GM18951 (cell line): Measurements from ENCODE around the gene FECH.
"Not testable (repeated sequence)": the region's sequence is repeated elsewhere in the genome, so short reads cannot be mapped to it uniquely, and the experiment has no call there.

Experiments
- POLR2A ChIP-seq: IDR thresholded peaks from 4 replicates; pipeline ENCODE4 v1.6.1; 2011; ENCODE audit warnings: mild to moderate bottlenecking; ENCODE audit not compliant: insufficient read length, insufficient read depth; ENCODE audit errors: extremely low read depth
- in situ Hi-C: fragments of 300-500 bp; cut with MboI; formaldehyde crosslinking; loops from one replicate; pipeline ENCODE4 v1.12.0; 2022; ENCODE audit warnings: low sequenced_read_pairs, mixed read lengths, inconsistent platforms; ENCODE audit not compliant: unreplicated experiment

The FECH gene

GRCh38 chr18:57533006-57533867, 53.3 kb downstream of the FECH start:
- TF ChIP-seq POLR2A, result no peak
- in situ Hi-C loops, result no loop called here

DNA sequence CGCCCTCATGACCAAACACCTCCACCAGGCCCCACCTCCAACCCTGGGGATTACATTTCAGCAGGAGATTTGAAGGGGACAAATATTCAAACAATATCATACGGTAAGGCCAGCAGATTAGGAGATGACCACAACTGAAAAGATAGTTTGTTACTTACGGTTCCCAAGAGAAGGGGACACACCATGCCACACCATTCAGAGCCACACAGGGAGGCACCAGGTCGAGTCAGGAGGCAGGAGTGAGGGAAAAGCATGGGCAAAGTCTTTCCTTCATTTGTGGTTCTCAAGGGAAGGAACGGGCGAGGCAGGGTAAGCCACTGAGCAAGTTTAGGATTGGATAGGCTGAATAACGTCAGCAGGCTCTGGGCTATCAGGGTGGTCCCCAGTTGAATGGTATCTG, 57.4 kb downstream of the FECH start:
- in situ Hi-C loops, result no loop called here
- no peak for TF ChIP-seq POLR2A

- no peak for TF ChIP-seq POLR2A
Observed at GRCh38 chr18:57527556-57528229, 58.8 kb downstream of the FECH start.

DNA sequence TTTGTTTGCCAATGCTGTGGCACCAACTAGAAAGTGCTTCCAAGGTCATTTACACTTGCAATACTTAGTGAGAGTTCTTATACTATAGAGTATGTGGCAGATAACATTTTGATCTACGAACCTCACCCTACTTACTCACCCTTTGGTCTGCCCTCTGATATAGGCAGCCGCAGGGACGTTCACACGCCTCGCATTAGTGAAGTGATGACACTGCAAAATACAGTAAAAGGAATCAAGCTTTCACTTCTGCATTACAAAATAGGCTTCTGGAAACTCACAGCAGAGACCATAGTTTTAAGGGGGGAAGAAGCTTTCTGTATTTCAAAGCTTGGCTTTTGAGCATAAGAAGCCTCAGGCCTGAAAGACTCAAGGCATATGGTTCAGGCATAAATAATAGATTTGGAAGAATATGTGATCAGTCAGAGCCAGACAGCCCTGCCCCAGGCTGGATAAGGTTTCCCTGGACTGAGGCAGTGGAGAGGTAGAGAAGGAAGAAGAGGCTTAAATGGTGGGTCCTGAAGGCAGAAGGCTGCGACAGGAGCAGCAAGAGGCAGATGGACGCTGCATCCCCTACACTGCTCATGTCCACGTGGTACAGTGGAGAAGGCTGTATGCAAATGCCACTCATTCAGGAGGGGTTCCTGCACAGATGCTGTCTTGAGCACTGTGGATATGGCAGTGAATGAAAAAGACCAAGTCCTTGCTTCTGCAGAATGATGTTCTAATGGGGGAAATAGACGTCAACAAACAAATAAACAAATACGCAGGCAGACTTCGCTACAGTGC, 63.1 kb downstream of the FECH start:
- in situ Hi-C loops, result no loop called here
- no peak for TF ChIP-seq POLR2A

More at GRCh38 chr18:57527556-57528229, 58.8 kb downstream of the FECH start:
- in situ Hi-C loops, result no loop called here

GRCh38 chr18:57522348-57522747, 64.2 kb downstream of the FECH start:
- in situ Hi-C loops, result not testable (repeated sequence)

DNA sequence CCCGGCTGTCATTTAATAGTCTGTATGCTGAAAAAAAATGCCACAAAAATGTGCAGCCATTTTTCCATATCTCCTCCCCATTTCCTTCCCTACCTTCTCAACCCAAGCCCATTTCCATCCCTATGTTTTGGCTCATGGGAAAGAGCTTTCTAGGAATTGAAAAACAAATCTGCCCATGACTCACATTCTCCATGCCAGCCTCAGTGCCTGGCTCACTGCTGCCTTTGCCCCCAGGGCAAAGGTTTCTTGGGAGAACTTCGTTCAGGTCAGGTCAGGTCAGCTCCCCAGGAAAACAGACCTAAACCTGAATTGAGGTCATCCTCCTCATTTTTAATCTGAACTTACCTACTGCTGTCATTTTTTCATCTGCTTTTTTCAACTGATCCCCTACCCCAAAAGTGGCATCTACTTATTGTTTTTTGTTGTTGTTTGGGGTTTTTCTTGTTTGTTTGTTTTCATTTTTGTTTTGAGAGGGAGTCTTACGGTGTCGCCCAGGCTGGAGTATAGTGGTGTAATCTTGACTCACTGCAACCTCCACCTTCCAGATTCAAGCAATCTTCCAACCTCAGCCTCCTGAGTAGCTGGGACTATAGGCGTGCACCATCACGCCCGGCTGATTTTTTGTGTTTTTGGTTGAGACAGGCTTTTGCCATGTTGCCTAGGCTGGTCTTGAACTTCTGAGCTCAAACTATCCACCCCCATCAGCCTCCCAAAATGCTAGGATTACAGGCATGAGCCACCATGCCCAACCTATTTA, 66.7 kb downstream of the FECH start:
- in situ Hi-C loops, result no loop called here
- TF ChIP-seq POLR2A, result no peak

- in situ Hi-C loops, result no loop called here
- TF ChIP-seq POLR2A, result no peak
Observed at GRCh38 chr18:57518533-57518932, 68.0 kb downstream of the FECH start.

DNA sequence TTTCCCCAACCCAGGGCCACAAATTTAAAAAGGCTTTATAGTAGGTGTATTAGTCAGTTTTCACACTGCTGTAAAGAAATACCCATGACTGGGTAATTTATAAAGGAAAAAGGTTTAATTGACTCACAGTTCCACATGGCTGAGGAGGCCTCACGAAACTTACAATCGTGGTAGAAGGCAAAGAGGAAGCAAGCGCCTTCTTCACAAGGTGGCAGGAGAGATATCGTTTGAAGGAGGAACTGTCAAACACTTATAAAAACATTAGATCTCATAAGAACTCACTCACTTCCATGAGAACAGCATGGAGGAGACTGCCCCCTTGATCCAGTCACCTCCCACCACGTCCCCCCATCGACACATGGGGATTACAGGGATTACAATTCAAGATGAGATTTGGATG, 70.4 kb downstream of the FECH start:
- TF ChIP-seq POLR2A, result no peak
- in situ Hi-C loops, result no loop called here

GRCh38 chr18:57505231-57505630, 81.3 kb downstream of the FECH start:
- no peak for TF ChIP-seq POLR2A
- in situ Hi-C loops, result no loop called here

- TF ChIP-seq POLR2A, result no peak
- in situ Hi-C loops, result no loop called here
Observed at GRCh38 chr18:57502624-57503023, 83.9 kb downstream of the FECH start.

- in situ Hi-C loops, result no loop called here
- TF ChIP-seq POLR2A, result no peak
Observed at GRCh38 chr18:57498682-57499256, 87.7 kb downstream of the FECH start.
